Measurements from ENCODE around the gene TAF1C.
"Not testable (repeated sequence)": the region's sequence is repeated elsewhere in the genome, so short reads cannot be mapped to it uniquely, and the experiment has no call there.

TAF1C gene, protein sequence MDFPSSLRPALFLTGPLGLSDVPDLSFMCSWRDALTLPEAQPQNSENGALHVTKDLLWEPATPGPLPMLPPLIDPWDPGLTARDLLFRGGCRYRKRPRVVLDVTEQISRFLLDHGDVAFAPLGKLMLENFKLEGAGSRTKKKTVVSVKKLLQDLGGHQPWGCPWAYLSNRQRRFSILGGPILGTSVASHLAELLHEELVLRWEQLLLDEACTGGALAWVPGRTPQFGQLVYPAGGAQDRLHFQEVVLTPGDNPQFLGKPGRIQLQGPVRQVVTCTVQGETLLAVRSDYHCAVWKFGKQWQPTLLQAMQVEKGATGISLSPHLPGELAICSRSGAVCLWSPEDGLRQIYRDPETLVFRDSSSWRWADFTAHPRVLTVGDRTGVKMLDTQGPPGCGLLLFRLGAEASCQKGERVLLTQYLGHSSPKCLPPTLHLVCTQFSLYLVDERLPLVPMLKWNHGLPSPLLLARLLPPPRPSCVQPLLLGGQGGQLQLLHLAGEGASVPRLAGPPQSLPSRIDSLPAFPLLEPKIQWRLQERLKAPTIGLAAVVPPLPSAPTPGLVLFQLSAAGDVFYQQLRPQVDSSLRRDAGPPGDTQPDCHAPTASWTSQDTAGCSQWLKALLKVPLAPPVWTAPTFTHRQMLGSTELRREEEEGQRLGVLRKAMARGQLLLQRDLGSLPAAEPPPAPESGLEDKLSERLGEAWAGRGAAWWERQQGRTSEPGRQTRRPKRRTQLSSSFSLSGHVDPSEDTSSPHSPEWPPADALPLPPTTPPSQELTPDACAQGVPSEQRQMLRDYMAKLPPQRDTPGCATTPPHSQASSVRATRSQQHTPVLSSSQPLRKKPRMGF

GRCh38 chr16:84186685-84187437 lies at the start of gene TAF1C:
TAF1C (minus strand) TSS chr16:84187057; CDS start chr16:84184988, 2,069 bp downstream.
- peak; percentile 90 for DNase-seq

- no peak for DNase-seq
Measured at GRCh38 chr16:84234321-84235241, 47.7 kb upstream of the TAF1C start.

- DNase-seq: no peak
Measured at GRCh38 chr16:84233748-84234147, 46.9 kb upstream of the TAF1C start.

- DNase-seq: no peak
Measured at GRCh38 chr16:84232969-84233368, 46.1 kb upstream of the TAF1C start.

DNA sequence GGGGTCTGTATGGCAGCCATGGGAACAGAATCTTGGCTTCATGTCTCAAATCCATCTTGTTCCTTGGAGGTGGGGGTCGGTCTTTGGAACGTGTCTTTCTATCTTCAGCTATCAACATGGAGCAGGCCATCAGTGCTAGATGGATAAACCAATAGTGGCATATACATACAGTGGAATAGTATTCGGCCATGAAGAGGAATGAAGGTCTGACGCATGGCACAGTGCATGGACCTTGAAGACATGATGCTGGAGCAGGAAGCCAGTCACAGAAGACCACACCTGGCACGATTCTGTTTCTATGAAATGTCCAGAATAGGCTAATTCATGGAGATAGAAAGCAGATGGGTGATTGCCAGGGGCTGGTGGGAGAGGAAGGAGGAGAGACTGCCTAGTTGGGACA lies 45.2 kb upstream of the TAF1C start:
- DNase-seq: no peak

GRCh38 chr16:84229471-84229870 lies 42.6 kb upstream of the TAF1C start:
- no peak for DNase-seq

- DNase-seq: no peak
Measured at GRCh38 chr16:84228256-84228838, 41.5 kb upstream of the TAF1C start.

DNA sequence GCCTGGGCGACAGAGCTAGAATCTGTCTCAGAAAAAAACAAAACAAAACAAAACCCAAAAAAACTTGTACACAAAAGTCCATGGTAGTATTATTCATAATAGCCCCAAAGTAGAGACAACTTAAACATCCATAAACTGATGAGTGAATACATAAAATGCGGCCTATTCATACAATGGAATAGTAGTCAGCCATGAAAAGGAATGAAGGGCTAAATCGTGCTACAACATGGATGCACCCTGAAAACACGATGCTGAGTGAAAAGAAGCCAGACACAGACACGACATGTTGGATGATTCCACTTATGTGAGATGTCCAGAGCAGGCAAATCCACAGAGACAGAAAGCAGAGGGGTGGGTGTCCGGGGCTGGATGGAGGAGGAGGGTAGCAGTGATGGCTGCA lies 40.7 kb upstream of the TAF1C start:
- DNase-seq: no peak

GRCh38 chr16:84226026-84226425 lies 39.2 kb upstream of the TAF1C start:
- DNase-seq: no peak

DNA sequence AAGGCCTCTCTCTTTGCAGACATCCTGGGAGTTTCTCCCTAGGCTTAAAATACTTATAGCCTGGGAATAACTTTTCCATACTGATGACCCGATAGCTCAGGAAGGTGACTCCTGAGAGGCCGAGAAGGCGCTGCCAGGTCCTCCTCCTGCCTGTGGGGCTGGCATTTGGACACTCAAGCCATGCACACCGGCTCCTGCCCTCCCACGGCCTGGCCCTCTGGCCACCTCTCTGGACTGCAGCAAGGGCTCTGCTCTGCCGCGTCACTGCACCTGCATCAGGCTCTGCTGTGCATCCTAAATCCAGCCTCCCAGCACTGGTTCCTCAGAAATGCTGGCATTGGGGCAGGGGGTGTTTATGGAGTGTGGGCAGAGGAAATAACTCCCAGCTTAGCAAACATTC lies 38.7 kb upstream of the TAF1C start:
- DNase-seq: no peak

- no peak for DNase-seq
Measured at GRCh38 chr16:84225126-84225525, 38.3 kb upstream of the TAF1C start.

- no peak for DNase-seq
Measured at GRCh38 chr16:84224554-84224953, 37.7 kb upstream of the TAF1C start.

- DNase-seq: no peak
Measured at GRCh38 chr16:84223456-84223855, 36.6 kb upstream of the TAF1C start.

GRCh38 chr16:84220851-84221250 lies 34.0 kb upstream of the TAF1C start:
- no peak for DNase-seq

- DNase-seq: no peak
Measured at GRCh38 chr16:84218956-84219355, 32.1 kb upstream of the TAF1C start.

- no peak for DNase-seq
Measured at GRCh38 chr16:84218176-84218823, 31.4 kb upstream of the TAF1C start.

GRCh38 chr16:84216144-84216543 lies 29.3 kb upstream of the TAF1C start:
- not testable (repeated sequence) for DNase-seq

GRCh38 chr16:84215531-84215930 lies 28.7 kb upstream of the TAF1C start:
- DNase-seq: no peak

- DNase-seq: no peak
Measured at GRCh38 chr16:84214451-84215066, 27.7 kb upstream of the TAF1C start.

DNA sequence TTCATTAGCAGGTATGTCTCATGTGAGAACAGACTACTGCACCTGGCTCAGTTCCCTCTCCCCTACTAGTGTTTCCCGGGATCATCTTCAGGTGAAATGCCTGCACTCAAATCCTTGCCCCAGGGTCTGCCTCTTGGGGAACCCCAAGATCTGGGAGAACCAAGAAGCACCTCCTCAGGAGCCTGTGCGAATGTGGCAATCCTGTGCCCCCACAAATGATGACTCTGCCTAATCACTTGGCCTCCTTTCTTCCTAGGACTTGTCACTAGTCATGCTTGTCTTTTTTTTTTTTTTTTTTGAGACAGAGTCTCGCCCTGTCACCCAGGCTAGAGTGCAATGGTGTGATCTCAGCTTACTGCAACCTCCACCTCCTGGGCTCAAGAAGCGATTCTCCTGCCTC lies 25.8 kb upstream of the TAF1C start:
- no peak for DNase-seq

DNA sequence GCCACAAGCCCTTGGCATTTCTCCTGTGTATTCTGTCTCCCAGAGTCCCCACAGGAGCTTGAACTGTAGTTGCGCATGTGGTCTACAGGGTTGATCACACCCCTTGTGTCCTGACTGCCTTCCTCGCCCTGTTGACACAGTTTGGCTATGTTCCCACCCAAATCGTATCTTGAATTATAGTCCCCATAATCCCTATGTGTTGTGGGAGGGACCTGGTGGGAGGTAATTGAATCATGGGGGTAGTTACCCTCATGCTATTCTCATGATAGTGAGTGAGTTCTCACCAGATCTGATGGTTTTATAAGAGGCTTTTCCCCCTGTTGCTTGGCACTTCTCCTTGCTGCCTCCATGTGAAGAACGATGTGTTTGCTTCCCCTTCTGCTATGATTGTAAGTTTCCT lies 25.3 kb upstream of the TAF1C start:
- no peak for DNase-seq

All from CD4-positive, alpha-beta T cell treated with Interleukin-17A for 1 hour (primary cell).